IPS-18a (cell line): Measurements from ENCODE around the gene POLD4.

ENCODE experiments used
- H3K27ac ChIP-seq: one replicate; pipeline ENCODE4 v1.5.1; 2013; ENCODE audit warnings: low read length
- H3K27me3 ChIP-seq: one replicate; pipeline ENCODE4 v1.6.1; 2013; ENCODE audit warnings: mild to moderate bottlenecking, low read length; ENCODE audit not compliant: control insufficient read depth, insufficient read depth
- H3K36me3 ChIP-seq: one replicate; pipeline ENCODE4 v1.6.1; 2013; ENCODE audit warnings: low read depth, low read length; ENCODE audit not compliant: control insufficient read depth
- H3K4me1 ChIP-seq: one replicate; pipeline ENCODE4 v1.6.1; 2013; ENCODE audit warnings: low read depth, low read length; ENCODE audit not compliant: control insufficient read depth
- H3K4me3 ChIP-seq: one replicate; pipeline ENCODE4 v1.5.1; 2013; ENCODE audit warnings: low read length
- H3K9ac ChIP-seq: one replicate; pipeline ENCODE4 v1.6.1; 2013; ENCODE audit warnings: mild to moderate bottlenecking, low read length, moderate library complexity
- H3K9me3 ChIP-seq: one replicate; pipeline ENCODE4 v1.6.1; 2013; ENCODE audit warnings: low read depth, low read length; ENCODE audit not compliant: control insufficient read depth

The POLD4 gene

GRCh38 chr11:67384851-67385366 lies 31.6 kb upstream of the POLD4 start:
- Histone ChIP-seq H3K9me3 (no peaks in the 10 kb centered on the region), H3K9ac (no peak overlapping the region), H3K27me3 (peaks cover 10% of the 10 kb centered on the region), H3K27ac (no peak overlapping the region), H3K4me1 (no peaks in the 10 kb centered on the region), H3K4me3 (no peak overlapping the region), H3K36me3 (no peaks in the 10 kb centered on the region)

- no peaks in the 10 kb centered on the region for H3K4me1 ChIP-seq
- no peak overlapping the region for H3K4me3 ChIP-seq
- no peak overlapping the region for H3K9ac ChIP-seq
- H3K27ac ChIP-seq = no peak overlapping the region
- H3K27me3 ChIP-seq = peaks cover 13% of the 10 kb centered on the region
- no peaks in the 10 kb centered on the region for H3K9me3 ChIP-seq
- H3K36me3 ChIP-seq = no peaks in the 10 kb centered on the region
These were observed 29.2 kb upstream of the POLD4 start for GRCh38 chr11:67382276-67383136.

GRCh38 chr11:67381244-67381972 lies 28.1 kb upstream of the POLD4 start:
- peaks cover 1% of the 10 kb centered on the region for H3K4me1 ChIP-seq
- H3K27me3 ChIP-seq = peaks cover 24% of the 10 kb centered on the region
- H3K27ac ChIP-seq = no peak overlapping the region
- no peaks in the 10 kb centered on the region for H3K9me3 ChIP-seq
- no peak overlapping the region for H3K9ac ChIP-seq
- no peaks in the 10 kb centered on the region for H3K36me3 ChIP-seq
- no peak overlapping the region for H3K4me3 ChIP-seq

GRCh38 chr11:67379061-67380058 lies 26.0 kb upstream of the POLD4 start:
- Histone ChIP-seq H3K9ac (no peak overlapping the region), H3K4me3 (no peak overlapping the region), H3K27ac (no peak overlapping the region), H3K36me3 (no peaks in the 10 kb centered on the region), H3K4me1 (peaks cover 16% of the 10 kb centered on the region), H3K9me3 (no peaks in the 10 kb centered on the region), H3K27me3 (peaks cover 35% of the 10 kb centered on the region)

GRCh38 chr11:67378544-67378943 lies 25.2 kb upstream of the POLD4 start:
- Histone ChIP-seq H3K9me3 (no peaks in the 10 kb centered on the region), H3K9ac (no peak overlapping the region), H3K4me3 (no peak overlapping the region), H3K27me3 (peaks cover 43% of the 10 kb centered on the region), H3K36me3 (no peaks in the 10 kb centered on the region), H3K27ac (no peak overlapping the region), H3K4me1 (peaks cover 20% of the 10 kb centered on the region)

GRCh38 chr11:67376873-67377808 lies 23.8 kb upstream of the POLD4 start:
- H3K36me3 ChIP-seq = no peaks in the 10 kb centered on the region

GRCh38 chr11:67376063-67376820 lies 22.9 kb upstream of the POLD4 start:
- H3K27me3 ChIP-seq = peaks cover 57% of the 10 kb centered on the region
- H3K4me1 ChIP-seq = peaks cover 29% of the 10 kb centered on the region
- no peak overlapping the region for H3K27ac ChIP-seq
- no peak overlapping the region for H3K9ac ChIP-seq
- no peaks in the 10 kb centered on the region for H3K9me3 ChIP-seq
- no peaks in the 10 kb centered on the region for H3K36me3 ChIP-seq
- H3K4me3 ChIP-seq = peak overlapping the region; percentile 50

More at GRCh38 chr11:67376873-67377808, 23.8 kb upstream of the POLD4 start:
- Histone ChIP-seq H3K4me3 (no peak overlapping the region), H3K9me3 (no peaks in the 10 kb centered on the region), H3K4me1 (peaks cover 20% of the 10 kb centered on the region), H3K9ac (no peak overlapping the region), H3K27ac (no peak overlapping the region), H3K27me3 (peaks cover 48% of the 10 kb centered on the region)

GRCh38 chr11:67375320-67376055 lies 22.1 kb upstream of the POLD4 start:
- Histone ChIP-seq H3K27ac (no peak overlapping the region), H3K9ac (no peak overlapping the region), H3K4me1 (peaks cover 36% of the 10 kb centered on the region)

GRCh38 chr11:67374571-67375281 lies 21.4 kb upstream of the POLD4 start:
- H3K27ac ChIP-seq = no peak overlapping the region
- peak overlapping the region; percentile 9 for H3K9ac ChIP-seq
- H3K27me3 ChIP-seq = peaks cover 72% of the 10 kb centered on the region
- H3K4me3 ChIP-seq = peak overlapping the region; percentile 64
- H3K36me3 ChIP-seq = no peaks in the 10 kb centered on the region
- H3K9me3 ChIP-seq = no peaks in the 10 kb centered on the region
- H3K4me1 ChIP-seq = peaks cover 37% of the 10 kb centered on the region

More at GRCh38 chr11:67375320-67376055, 22.1 kb upstream of the POLD4 start:
- no peaks in the 10 kb centered on the region for H3K36me3 ChIP-seq
- H3K4me3 ChIP-seq = peak overlapping the region; percentile 50
- no peaks in the 10 kb centered on the region for H3K9me3 ChIP-seq
- H3K27me3 ChIP-seq = peaks cover 65% of the 10 kb centered on the region
